ENCODE measurements around the gene SAYSD1. TPM values are rescaled to one million over a fixed set of nuclear protein-coding genes. Genes with fewer than 3 reads are reported as not detected.
A peak's percentile ranks its signal among the peaks of the same experiment; 100 is the strongest.

The SAYSD1 gene
- total and polyA plus RNA-seq, 7 experiments from 2014 or later = 15.1 to 26.8 (median 19.8) TPM

DNA sequence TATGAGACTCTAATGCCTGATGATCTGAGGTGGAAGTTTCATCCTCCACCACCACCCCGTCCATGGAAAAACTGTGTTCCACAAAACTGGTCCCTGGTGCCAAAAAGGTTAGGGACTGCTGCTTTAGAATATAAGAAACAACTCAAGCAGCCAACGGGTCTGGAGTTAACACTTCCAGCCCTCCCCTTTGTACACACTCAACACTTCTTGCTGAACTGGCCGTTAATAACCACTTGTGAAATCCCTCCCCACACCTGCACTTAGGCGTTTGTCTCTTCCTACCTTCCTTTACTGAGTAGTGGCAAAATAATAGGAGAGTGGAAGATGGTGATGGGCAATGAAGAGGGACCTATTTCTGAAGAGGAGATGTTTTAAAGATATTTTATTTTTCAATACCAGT, 10.5 kb downstream of the SAYSD1 start:
- Histone ChIP-seq H3K36me3 (ENCODE audit: control insufficient read depth in 2 of 3, insufficient read depth in 3 of 3, low read length in 3 of 3) (peaks cover 0 to 27% (median 0%) of the 10 kb centered on the region in 3 experiments), H3K4me1 (ENCODE audit: control insufficient read depth in 2 of 2, insufficient read depth in 2 of 2, low read length in 2 of 2) (peaks cover 0 to 5% of the 10 kb centered on the region in 2 donors), H3K27me3 (ENCODE audit: control insufficient read depth in 2 of 2, insufficient read depth in 2 of 2, low read length in 2 of 2) (no peaks in the 10 kb centered on the region), H3K9me3 (ENCODE audit: control insufficient read depth in 2 of 3, low read length in 3 of 3) (no peaks in the 10 kb centered on the region), H3K27ac (ENCODE audit: low read depth, low read length) (no peak overlapping the region), H3K4me3 (ENCODE audit: low read length) (no peak overlapping the region)
- ATAC-seq = no peak
- H3K4me1 Mint-ChIP-seq = peaks cover 18 to 44% (median 29%) of the 10 kb centered on the region in 7 donors
- POLR2A ChIA-PET = interaction anchor here (2.8 kb wide), 1 partner anchor 10 kb away, joined by 8 read pairs; the partner anchor contains the start of gene SAYSD1
- no peak overlapping the region for H3K27ac Mint-ChIP-seq
- CTCF ChIA-PET = no interaction called here
- DNase-seq = no peak
- H3K9me3 Mint-ChIP-seq = peaks cover 0 to 4% (median 0%) of the 10 kb centered on the region in 11 donors
- H3K27me3 Mint-ChIP-seq = peaks cover 0 to 3% (median 0%) of the 10 kb centered on the region in 5 donors
- intact Hi-C loops (cut with micrococcal nuclease) = loop anchor here in 1 of 2 donors (5.0 kb wide), 1 partner anchor 232 kb away; no protein-coding TSS in a partner anchor
- peaks cover 22 to 51% (median 34%) of the 10 kb centered on the region in 5 donors for H3K36me3 Mint-ChIP-seq
- H3K4me3 Mint-ChIP-seq = no peak overlapping the region

DNA sequence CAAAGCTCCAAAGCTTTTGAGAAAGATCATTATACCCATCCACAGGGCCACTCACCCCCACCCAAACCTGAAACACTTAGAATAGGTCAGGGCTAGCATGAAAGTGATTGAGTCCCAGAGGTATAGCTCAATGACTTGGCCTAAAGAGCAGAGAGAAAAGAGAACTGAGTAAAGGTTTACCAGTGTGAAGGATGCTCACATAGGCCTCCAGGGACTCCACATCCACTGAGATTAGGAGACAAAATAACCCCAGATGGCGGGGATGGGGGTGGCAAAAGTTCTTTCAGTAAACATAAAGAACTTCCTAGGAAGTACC, 12.2 kb downstream of the SAYSD1 start:
- peak overlapping the region in 1 of 9 donors; percentile 15 for H3K27ac Mint-ChIP-seq

DNA sequence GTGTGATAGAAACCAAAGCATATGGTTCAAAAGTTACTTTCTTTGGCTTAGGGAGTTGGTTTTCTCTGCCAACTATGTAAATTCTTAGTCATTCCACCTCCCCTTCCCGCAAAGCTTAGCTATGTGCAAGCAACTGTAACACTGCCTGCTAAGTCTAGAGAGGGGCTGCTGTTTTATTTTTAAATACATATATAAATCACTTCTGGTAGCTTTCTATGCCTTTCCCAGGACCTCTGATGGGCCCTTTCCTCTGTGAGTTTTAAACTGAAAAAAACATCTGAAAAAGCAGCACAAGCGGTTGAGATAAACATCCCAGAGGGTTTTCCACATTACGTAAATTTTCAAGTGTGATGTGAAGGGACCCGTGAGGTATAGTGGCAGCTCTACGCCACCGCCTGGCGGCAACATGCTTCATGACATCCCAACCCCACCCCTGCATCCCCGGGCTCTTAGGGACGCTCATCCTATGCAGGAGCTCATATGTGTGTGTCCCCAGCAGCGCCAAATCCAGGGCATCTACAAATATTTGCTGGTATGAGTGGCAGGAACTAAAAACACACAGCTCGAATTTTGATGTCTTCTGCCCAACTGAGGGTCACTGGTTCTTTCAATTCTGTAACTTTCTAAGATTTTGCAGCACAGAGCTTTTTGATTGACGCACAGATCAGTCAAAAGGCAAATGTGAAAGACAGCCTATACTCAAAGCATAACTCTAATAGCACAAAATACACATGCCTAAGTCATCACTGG, 12.7 kb downstream of the SAYSD1 start:
- ChIA-PET CTCF (interaction anchor here (1.0 to 2.3 kb wide), 2 partner anchors 200 to 230 kb away, joined by 3 to 8 read pairs; no protein-coding TSS in a partner anchor), POLR2A (interaction anchor here (1.4 kb wide), 1 partner anchor 13 kb away, joined by 5 read pairs; the partner anchor contains the start of gene SAYSD1)
- Mint-ChIP-seq H3K27ac (peak overlapping the region in 1 of 9 donors; percentile 15), H3K9me3 (peaks cover 0 to 3% (median 0%) of the 10 kb centered on the region in 11 donors), H3K27me3 (peaks cover 0 to 10% (median 0%) of the 10 kb centered on the region in 5 donors), H3K4me3 (no peak overlapping the region), H3K4me1 (peaks cover 12 to 35% (median 16%) of the 10 kb centered on the region in 7 donors), H3K36me3 (peaks cover 20 to 36% (median 23%) of the 10 kb centered on the region in 5 donors)
- Histone ChIP-seq H3K27ac (ENCODE audit: low read depth, low read length) (no peak overlapping the region), H3K36me3 (ENCODE audit: control insufficient read depth in 2 of 3, insufficient read depth in 3 of 3, low read length in 3 of 3) (peaks cover 0 to 20% (median 0%) of the 10 kb centered on the region in 3 experiments), H3K27me3 (ENCODE audit: control insufficient read depth in 2 of 2, insufficient read depth in 2 of 2, low read length in 2 of 2) (no peaks in the 10 kb centered on the region), H3K4me3 (ENCODE audit: low read length) (no peak overlapping the region), H3K9me3 (ENCODE audit: control insufficient read depth in 2 of 3, low read length in 3 of 3) (no peaks in the 10 kb centered on the region), H3K4me1 (ENCODE audit: control insufficient read depth in 2 of 2, insufficient read depth in 2 of 2, low read length in 2 of 2) (peaks cover 0 to 5% of the 10 kb centered on the region in 2 donors)
- peak in 1 of 9 donors; percentile 20 for DNase-seq
- peak; percentile 62 for ATAC-seq
- intact Hi-C loops (cut with micrococcal nuclease) = loop anchor here (1.0 to 5.0 kb wide), 3 partner anchors 12 to 230 kb away; no protein-coding TSS in a partner anchor

More for the DNA sequence above, 12.2 kb downstream of the SAYSD1 start:
- ChIA-PET POLR2A (interaction anchor here (1.4 kb wide), 1 partner anchor 13 kb away, joined by 5 read pairs; the partner anchor contains the start of gene SAYSD1), CTCF (interaction anchor here (1.0 to 2.3 kb wide), 2 partner anchors 200 to 231 kb away, joined by 3 to 8 read pairs; no protein-coding TSS in a partner anchor)
- Histone ChIP-seq H3K9me3 (ENCODE audit: control insufficient read depth in 2 of 3, low read length in 3 of 3) (no peaks in the 10 kb centered on the region), H3K4me3 (ENCODE audit: low read length) (no peak overlapping the region), H3K36me3 (ENCODE audit: control insufficient read depth in 2 of 3, insufficient read depth in 3 of 3, low read length in 3 of 3) (peaks cover 0 to 20% (median 0%) of the 10 kb centered on the region in 3 experiments), H3K27me3 (ENCODE audit: control insufficient read depth in 2 of 2, insufficient read depth in 2 of 2, low read length in 2 of 2) (no peaks in the 10 kb centered on the region), H3K4me1 (ENCODE audit: control insufficient read depth in 2 of 2, insufficient read depth in 2 of 2, low read length in 2 of 2) (peaks cover 0 to 5% of the 10 kb centered on the region in 2 donors), H3K27ac (ENCODE audit: low read depth, low read length) (no peak overlapping the region)
- no peak for DNase-seq
- no peak overlapping the region for H3K4me3 Mint-ChIP-seq
- H3K27me3 Mint-ChIP-seq = peaks cover 0 to 10% (median 0%) of the 10 kb centered on the region in 5 donors
- H3K4me1 Mint-ChIP-seq = peaks cover 13 to 39% (median 20%) of the 10 kb centered on the region in 7 donors
- no peak for ATAC-seq
- H3K36me3 Mint-ChIP-seq = peaks cover 22 to 39% (median 24%) of the 10 kb centered on the region in 5 donors
- intact Hi-C loops (cut with micrococcal nuclease) = loop anchor here (1.0 to 5.0 kb wide), 3 partner anchors 12 to 230 kb away; no protein-coding TSS in a partner anchor
- H3K9me3 Mint-ChIP-seq = peaks cover 0 to 4% (median 0%) of the 10 kb centered on the region in 11 donors

DNA sequence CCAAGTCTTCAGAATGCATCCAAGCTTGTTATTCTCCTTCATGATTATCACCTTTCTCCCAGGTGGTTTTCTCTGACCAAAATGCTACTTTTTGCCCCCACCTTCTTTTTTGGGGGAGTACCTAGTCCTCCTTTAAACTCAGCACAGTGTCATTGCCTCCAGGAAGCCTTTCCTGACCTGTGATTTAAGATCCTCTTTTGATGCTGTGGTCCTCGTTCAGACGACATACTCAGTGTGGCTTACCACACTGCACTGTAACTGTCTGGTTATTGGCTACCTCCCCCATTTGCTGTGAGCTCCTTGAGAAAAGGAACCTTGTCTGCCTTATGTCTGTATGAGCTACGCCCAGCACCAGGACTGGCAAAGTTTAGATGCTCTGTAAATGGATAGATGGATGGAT, 14.6 kb downstream of the SAYSD1 start:
- ATAC-seq (peak; percentile 72), DNase-seq (peak in 6 of 9 donors; percentile 18 to 38 (median 32))
- Mint-ChIP-seq H3K9me3 (no peaks in the 10 kb centered on the region), H3K4me1 (peaks cover 6 to 17% (median 11%) of the 10 kb centered on the region in 7 donors), H3K36me3 (peaks cover 13 to 31% (median 15%) of the 10 kb centered on the region in 5 donors), H3K4me3 (no peak overlapping the region), H3K27me3 (peaks cover 0 to 14% (median 0%) of the 10 kb centered on the region in 5 donors), H3K27ac (peak overlapping the region in 2 of 9 donors; percentile 1 to 63)
- H3K4me1 ChIP-seq (ENCODE audit: control insufficient read depth in 2 of 2, insufficient read depth in 2 of 2, low read length in 2 of 2) = peaks cover 0 to 5% of the 10 kb centered on the region in 2 donors
- no peak overlapping the region for H3K27ac ChIP-seq (ENCODE audit: low read depth, low read length)
- POLR2A ChIA-PET = interaction anchor here (1.3 to 1.5 kb wide), 2 partner anchors 11 to 14 kb away, joined by 4 to 7 read pairs; partner anchors contain the start of gene SAYSD1
- H3K27me3 ChIP-seq (ENCODE audit: control insufficient read depth in 2 of 2, insufficient read depth in 2 of 2, low read length in 2 of 2) = no peaks in the 10 kb centered on the region
- no peaks in the 10 kb centered on the region for H3K9me3 ChIP-seq (ENCODE audit: control insufficient read depth in 2 of 3, low read length in 3 of 3)
- peaks cover 0 to 15% (median 0%) of the 10 kb centered on the region in 3 experiments for H3K36me3 ChIP-seq (ENCODE audit: control insufficient read depth in 2 of 3, insufficient read depth in 3 of 3, low read length in 3 of 3)
- no peak overlapping the region for H3K4me3 ChIP-seq (ENCODE audit: low read length)
- intact Hi-C loops (cut with micrococcal nuclease) = loop anchor here in 1 of 2 donors (5.0 kb wide), 1 partner anchor 228 kb away; no protein-coding TSS in a partner anchor
- CTCF ChIA-PET = no interaction called here

DNA sequence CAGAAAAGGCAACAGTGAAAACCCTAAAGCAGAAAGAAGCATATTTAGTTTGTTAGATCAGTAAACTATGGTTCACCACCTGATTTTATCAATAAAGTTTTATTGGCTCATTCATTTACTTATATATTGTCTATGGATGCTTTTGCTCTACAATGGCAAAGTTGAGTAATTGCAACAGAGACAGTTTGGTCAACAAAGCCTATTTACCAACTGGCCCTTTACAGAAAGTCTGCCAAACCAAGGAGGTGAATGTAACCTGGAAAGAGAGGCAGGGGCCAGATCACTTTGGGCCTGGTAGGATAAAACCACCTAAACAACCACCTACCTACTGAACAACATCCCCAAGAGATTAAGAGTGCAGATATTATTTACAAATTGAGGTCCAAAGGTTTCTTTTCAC, 19.4 kb downstream of the SAYSD1 start:
- Histone ChIP-seq H3K27me3 (ENCODE audit: control insufficient read depth in 2 of 2, insufficient read depth in 2 of 2, low read length in 2 of 2) (no peaks in the 10 kb centered on the region), H3K36me3 (ENCODE audit: control insufficient read depth in 2 of 3, insufficient read depth in 3 of 3, low read length in 3 of 3) (no peaks in the 10 kb centered on the region), H3K9me3 (ENCODE audit: control insufficient read depth in 2 of 3, low read length in 3 of 3) (no peaks in the 10 kb centered on the region), H3K4me1 (ENCODE audit: control insufficient read depth in 2 of 2, insufficient read depth in 2 of 2, low read length in 2 of 2) (peaks cover 0 to 3% of the 10 kb centered on the region in 2 donors), H3K4me3 (ENCODE audit: low read length) (no peak overlapping the region), H3K27ac (ENCODE audit: low read depth, low read length) (no peak overlapping the region)
- H3K27me3 Mint-ChIP-seq = peaks cover under 1 to 39% (median 10%) of the 10 kb centered on the region in 5 donors
- H3K27ac Mint-ChIP-seq = no peak overlapping the region
- ATAC-seq (no peak), DNase-seq (no peak)
- peaks cover 0 to 10% (median 0%) of the 10 kb centered on the region in 5 donors for H3K36me3 Mint-ChIP-seq
- no peak overlapping the region for H3K4me3 Mint-ChIP-seq
- peaks cover 4 to 7% (median 5%) of the 10 kb centered on the region in 7 donors for H3K4me1 Mint-ChIP-seq
- intact Hi-C loops (cut with micrococcal nuclease) = no loop called here
- CTCF ChIA-PET = no interaction called here
- POLR2A ChIA-PET = no interaction called here
- H3K9me3 Mint-ChIP-seq = no peaks in the 10 kb centered on the region

DNA sequence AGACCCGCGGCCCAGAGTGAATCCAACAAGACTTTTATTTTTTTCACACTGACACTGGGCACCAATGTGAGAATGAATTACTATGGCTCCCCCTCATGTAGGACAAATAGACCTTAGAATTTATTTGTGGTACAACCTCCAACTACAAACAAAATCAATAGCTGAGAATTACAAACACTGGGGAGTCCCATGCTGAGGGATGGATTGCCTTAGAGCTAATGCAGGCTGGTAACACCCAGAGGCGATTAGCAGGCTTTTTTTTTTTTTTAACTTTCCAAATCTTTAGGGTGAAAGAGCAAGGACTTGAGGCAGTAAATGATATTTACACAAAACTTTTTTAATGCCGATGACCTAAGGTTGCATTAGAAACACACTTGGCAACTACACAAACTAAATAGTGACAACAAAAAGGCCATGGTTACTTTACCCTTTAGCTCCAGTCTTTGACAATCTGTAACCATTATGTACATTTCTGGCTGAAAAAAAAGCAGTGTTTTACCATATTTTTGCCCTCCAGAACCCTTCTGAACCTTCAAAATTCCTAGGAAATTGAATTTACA, 21.8 kb downstream of the SAYSD1 start:
- H3K27me3 ChIP-seq (ENCODE audit: control insufficient read depth in 2 of 2, insufficient read depth in 2 of 2, low read length in 2 of 2) = no peaks in the 10 kb centered on the region
- no peaks in the 10 kb centered on the region for H3K4me1 ChIP-seq (ENCODE audit: control insufficient read depth in 2 of 2, insufficient read depth in 2 of 2, low read length in 2 of 2)
- H3K4me3 Mint-ChIP-seq = no peak overlapping the region
- no peaks in the 10 kb centered on the region for H3K9me3 ChIP-seq (ENCODE audit: control insufficient read depth in 2 of 3, low read length in 3 of 3)
- ATAC-seq (no peak), DNase-seq (no peak)
- H3K27ac Mint-ChIP-seq = no peak overlapping the region
- ChIA-PET POLR2A (interaction anchor here (0.6 kb wide), 2 partner anchors 33 to 217 kb away, joined by 3 read pairs; no protein-coding TSS in a partner anchor), CTCF (interaction anchor here (0.6 kb wide), 1 partner anchor 66 kb away, joined by 4 read pairs; no protein-coding TSS in a partner anchor)
- H3K27ac ChIP-seq (ENCODE audit: low read depth, low read length) = no peak overlapping the region
- peaks cover 5 to 50% (median 20%) of the 10 kb centered on the region in 5 donors for H3K27me3 Mint-ChIP-seq
- peaks cover 0 to 10% (median 0%) of the 10 kb centered on the region in 5 donors for H3K36me3 Mint-ChIP-seq
- H3K4me3 ChIP-seq (ENCODE audit: low read length) = no peak overlapping the region
- intact Hi-C loops (cut with micrococcal nuclease) = no loop called here
- no peaks in the 10 kb centered on the region for H3K36me3 ChIP-seq (ENCODE audit: control insufficient read depth in 2 of 3, insufficient read depth in 3 of 3, low read length in 3 of 3)
- H3K4me1 Mint-ChIP-seq = peaks cover 0 to 6% (median 4%) of the 10 kb centered on the region in 7 donors
- H3K9me3 Mint-ChIP-seq = no peaks in the 10 kb centered on the region

All from naive thymus-derived CD4-positive, alpha-beta T cell (primary cell).